Body of pancreas (tissue), 4 donors: ENCODE results near the gene GAB2. TPM values are rescaled to one million over a fixed set of nuclear protein-coding genes. Genes with fewer than 3 reads are reported as not detected.

Source experiments
- ATAC-seq: fragments of 150-250 bp; one replicate; pipeline ENCODE4 v1.9.1; 2016
- DNase-seq, 4 donors: peaks; one replicate each; pipeline ENCODE4 v3.0.0-alpha.2; 2019
- H3K27ac ChIP-seq, 4 donors: fragments of 200-600 bp; sonication (generic); 1 replicate in 3 of 4; 2 replicates in 1 of 4; pipeline versions ENCODE4 v1.5.1 to v1.6.1; 2016 to 2019; ENCODE audit warnings: mild to moderate bottlenecking in 1 of 4, mixed read lengths in 1 of 4, moderate library complexity in 1 of 4
- H3K27me3 ChIP-seq, 2 donors: fragments of 200-600 bp; sonication (generic); one replicate each; pipeline ENCODE4 v1.6.0; 2016; ENCODE audit warnings: mild to moderate bottlenecking in 1 of 2
- H3K36me3 ChIP-seq, 2 donors: fragments of 200-600 bp; sonication (generic); replicated peaks in 1 of 2; 2 replicates each; pipeline ENCODE4 v1.5.1; 2016; ENCODE audit warnings: low read depth in 2 of 2; ENCODE audit not compliant: insufficient read depth in 1 of 2
- H3K4me1 ChIP-seq: fragments of 200-600 bp; sonication (generic); one replicate; pipeline ENCODE4 v1.6.0; 2016
- H3K4me3 ChIP-seq, 2 donors: fragments of 200-600 bp; sonication (generic); 1 replicate in 1 of 2; 2 replicates in 1 of 2; pipeline ENCODE4 v1.5.1; 2016 to 2019
- H3K9me3 ChIP-seq, 3 donors: fragments of 200-600 bp; sonication (generic); 1 replicate in 2 of 3; 2 replicates in 1 of 3; pipeline ENCODE4 v1.5.1; 2016
- POLR2A ChIP-seq, 3 donors: fragments of 450-650 bp; IDR thresholded peaks; one replicate each; pipeline ENCODE4 v1.6.1; 2016; ENCODE audit warnings: antibody characterized with exemption in 3 of 3, mild to moderate bottlenecking in 2 of 3
- WGBS, 2 donors: methylation state at CpG; one replicate each; pipeline ENCODE4 v1.1.5; 2017; 5-methylcytosine and 5-hydroxymethylcytosine counted together
- intact Hi-C: fragments of 100-400 bp; cut with DNase I; formaldehyde crosslinking; loops from one replicate; pipeline ENCODE4 v1.15.1; 2023
- total RNA-seq, 2 donors: library from RNA; depleted of rRNA; stranded (reverse); fragments of >200 nt; gene quantifications; one replicate each; pipeline ENCODE4 v1.1.0, GENCODE V29; 2016
- TF ChIP-seq, protein P1 (sequence below), 7 experiments: fragments of 450-650 bp in 4 of 7; fragments of 200-600 bp in 3 of 7; sonication (generic) in 3 of 7; IDR thresholded peaks; one replicate each; pipeline ENCODE4 v1.5.1; 2016 to 2019; ENCODE audit warnings: antibody characterized with exemption in 7 of 7

GAB2 gene
- total RNA-seq, 2 donors from 2014 or later, result 6.9 to 16.9 TPM

DNA sequence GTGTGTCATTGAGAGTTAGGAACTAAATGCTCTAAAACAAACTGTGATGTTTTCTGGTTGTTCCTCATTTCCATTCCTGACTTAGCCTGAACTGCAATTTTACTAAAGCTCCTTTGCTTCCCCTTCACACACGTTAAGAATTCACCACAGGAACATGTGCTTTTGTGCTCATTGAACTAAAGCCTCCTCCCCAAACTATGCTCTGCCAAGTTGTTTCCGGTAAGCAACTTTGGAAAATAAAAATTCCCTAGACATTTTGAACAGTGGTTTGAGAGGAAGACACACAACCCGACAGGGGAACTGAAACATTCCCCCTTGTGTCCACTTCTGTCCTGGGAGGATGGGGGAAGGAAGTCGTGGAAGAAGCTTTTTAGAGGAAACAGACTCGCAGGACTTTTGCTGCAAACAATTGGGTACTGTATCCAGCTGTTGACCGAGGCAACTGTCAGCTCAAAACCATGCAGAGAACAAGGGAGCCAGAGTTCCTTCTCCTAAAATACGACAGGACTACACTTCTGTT lies 66.9 kb downstream of the GAB2 start:
- TF ChIP-seq, protein P1, sequence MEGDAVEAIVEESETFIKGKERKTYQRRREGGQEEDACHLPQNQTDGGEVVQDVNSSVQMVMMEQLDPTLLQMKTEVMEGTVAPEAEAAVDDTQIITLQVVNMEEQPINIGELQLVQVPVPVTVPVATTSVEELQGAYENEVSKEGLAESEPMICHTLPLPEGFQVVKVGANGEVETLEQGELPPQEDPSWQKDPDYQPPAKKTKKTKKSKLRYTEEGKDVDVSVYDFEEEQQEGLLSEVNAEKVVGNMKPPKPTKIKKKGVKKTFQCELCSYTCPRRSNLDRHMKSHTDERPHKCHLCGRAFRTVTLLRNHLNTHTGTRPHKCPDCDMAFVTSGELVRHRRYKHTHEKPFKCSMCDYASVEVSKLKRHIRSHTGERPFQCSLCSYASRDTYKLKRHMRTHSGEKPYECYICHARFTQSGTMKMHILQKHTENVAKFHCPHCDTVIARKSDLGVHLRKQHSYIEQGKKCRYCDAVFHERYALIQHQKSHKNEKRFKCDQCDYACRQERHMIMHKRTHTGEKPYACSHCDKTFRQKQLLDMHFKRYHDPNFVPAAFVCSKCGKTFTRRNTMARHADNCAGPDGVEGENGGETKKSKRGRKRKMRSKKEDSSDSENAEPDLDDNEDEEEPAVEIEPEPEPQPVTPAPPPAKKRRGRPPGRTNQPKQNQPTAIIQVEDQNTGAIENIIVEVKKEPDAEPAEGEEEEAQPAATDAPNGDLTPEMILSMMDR (IDR thresholded peaks at IDR 0.05), result no peak
- no peak for TF ChIP-seq POLR2A (IDR thresholded peaks at IDR 0.05)
- WGBS, 2 donors, result 46% methylated on average over 7 of the region's 7 CpGs
- Histone ChIP-seq H3K4me3 (no peak overlapping the region), H3K27ac (peak overlapping the region in 3 of 4 donors; percentile 4 to 70 (median 36)), H3K9me3 (no peaks in the 10 kb centered on the region), H3K36me3 (no peaks in the 10 kb centered on the region), H3K27me3 (no peaks in the 10 kb centered on the region), H3K4me1 (peaks cover 6% of the 10 kb centered on the region)
- ATAC-seq, result no peak
- DNase-seq, result peak in 1 of 4 donors; percentile 38
- intact Hi-C loops, result no loop called here

DNA sequence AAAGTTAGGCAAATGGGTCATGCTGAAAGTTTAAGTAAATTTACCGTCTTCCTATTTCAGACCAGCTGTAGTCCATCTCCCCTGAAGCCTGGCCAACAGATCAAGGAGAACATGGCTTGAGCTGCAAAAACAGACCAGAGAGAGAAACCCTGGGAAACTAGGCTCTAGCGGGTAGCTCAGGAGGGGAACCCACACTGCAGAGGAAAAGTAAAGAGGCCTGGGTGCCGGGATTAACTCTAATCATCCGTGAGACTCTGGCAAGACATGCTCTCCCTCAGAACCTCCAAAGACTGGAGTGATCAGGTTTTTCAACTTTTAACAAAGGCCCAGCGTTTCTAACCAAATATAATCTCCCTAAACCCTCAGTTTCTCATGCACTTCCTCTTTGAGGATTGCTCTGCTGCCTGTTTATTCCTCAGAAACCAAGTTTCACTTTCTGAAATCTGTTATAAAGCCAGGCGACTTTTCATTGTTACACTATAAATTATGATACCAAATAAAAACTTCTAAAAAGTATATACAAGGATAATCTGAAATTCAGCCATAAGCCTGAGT lies 67.5 kb downstream of the GAB2 start:
- Histone ChIP-seq H3K4me1 (peaks cover 6% of the 10 kb centered on the region), H3K4me3 (no peak overlapping the region), H3K27me3 (no peaks in the 10 kb centered on the region), H3K9me3 (no peaks in the 10 kb centered on the region), H3K36me3 (no peaks in the 10 kb centered on the region), H3K27ac (peak overlapping the region in 3 of 4 donors; percentile 8 to 70 (median 36))
- WGBS, 2 donors, result 29 to 44% methylated on average over 6 of the region's 6 CpGs
- ATAC-seq (peak; percentile 24), DNase-seq (no peak)
- TF ChIP-seq, protein P1 (IDR thresholded peaks at IDR 0.05), result no peak
- TF ChIP-seq POLR2A (IDR thresholded peaks at IDR 0.05), result no peak
- intact Hi-C loops, result no loop called here

DNA sequence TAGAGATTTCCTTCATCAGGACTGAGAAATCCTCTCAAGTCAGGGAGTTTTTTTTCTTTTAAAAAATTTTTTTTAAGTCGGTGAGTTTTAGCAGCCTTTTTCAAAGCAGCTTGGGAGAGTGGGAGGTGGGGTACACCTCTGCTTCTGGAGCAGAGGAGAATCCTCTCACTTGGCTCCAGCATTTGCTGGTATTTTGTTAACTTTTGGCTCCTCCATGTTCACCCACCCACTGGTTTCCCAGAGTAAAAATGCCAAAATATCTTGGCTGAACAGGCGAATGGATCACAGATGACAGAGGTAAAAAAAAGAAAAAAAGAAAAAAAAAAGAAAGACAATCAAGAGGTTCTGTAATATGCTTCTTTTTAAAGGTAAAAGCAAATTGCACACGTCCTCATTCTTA lies 68.0 kb downstream of the GAB2 start:
- Histone ChIP-seq H3K36me3 (no peaks in the 10 kb centered on the region), H3K4me1 (peaks cover 6% of the 10 kb centered on the region), H3K27me3 (no peaks in the 10 kb centered on the region), H3K9me3 (no peaks in the 10 kb centered on the region), H3K4me3 (no peak overlapping the region), H3K27ac (peak overlapping the region in 2 of 4 donors; percentile 8 to 70)
- TF ChIP-seq, protein P1 (IDR thresholded peaks at IDR 0.05), result no peak
- no peak for TF ChIP-seq POLR2A (IDR thresholded peaks at IDR 0.05)
- ATAC-seq (no peak), DNase-seq (no peak)
- intact Hi-C loops, result no loop called here
- WGBS, 2 donors, result 52 to 75% methylated on average over 3 of the region's 3 CpGs

DNA sequence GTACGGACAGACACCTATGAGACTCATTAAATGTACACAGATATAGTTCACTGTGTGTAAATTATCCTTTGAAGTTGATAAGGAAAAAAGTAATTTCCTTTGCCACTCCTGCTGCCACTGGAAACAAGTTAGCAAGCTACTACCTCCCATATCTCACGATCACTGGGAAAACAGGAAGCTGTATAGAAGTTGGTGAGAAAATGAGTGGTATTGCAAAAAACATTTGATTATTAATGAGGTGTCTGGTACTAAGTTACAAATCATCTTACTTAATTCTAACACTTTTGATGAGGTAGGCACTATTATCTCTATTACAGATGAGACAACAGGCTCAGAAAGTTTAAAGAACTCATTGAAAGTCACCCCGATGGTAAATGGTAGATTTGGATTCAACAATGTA lies 68.5 kb downstream of the GAB2 start:
- intact Hi-C loops, result no loop called here
- Histone ChIP-seq H3K27me3 (no peaks in the 10 kb centered on the region), H3K4me3 (no peak overlapping the region), H3K9me3 (no peaks in the 10 kb centered on the region), H3K4me1 (peaks cover 6% of the 10 kb centered on the region), H3K27ac (peak overlapping the region in 1 of 4 donors; percentile 70), H3K36me3 (no peaks in the 10 kb centered on the region)
- ATAC-seq (no peak), DNase-seq (no peak)
- 60 to 78% methylated on average over 3 of the region's 3 CpGs for WGBS, 2 donors
- no peak for TF ChIP-seq POLR2A (IDR thresholded peaks at IDR 0.05)
- TF ChIP-seq, protein P1 (IDR thresholded peaks at IDR 0.05), result no peak

DNA sequence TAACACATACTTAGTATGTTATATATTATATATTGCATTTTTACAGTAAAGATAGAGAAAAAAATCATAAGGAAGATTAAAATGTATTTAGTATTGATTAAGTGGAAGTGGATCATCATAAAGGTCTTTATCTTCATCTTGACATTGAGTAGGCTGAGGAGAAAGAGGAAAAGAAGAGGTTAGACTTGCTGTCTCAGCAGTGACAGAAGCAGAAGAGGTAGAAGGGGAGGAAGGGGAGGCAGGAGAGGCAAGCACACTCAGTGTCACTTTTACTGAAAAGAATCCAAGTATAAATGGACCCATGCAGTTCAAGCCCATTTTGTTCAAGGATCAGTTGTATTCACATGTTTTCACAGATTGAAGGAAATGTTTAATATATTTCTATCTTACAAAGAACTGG lies 69.7 kb downstream of the GAB2 start:
- peaks cover 6% of the 10 kb centered on the region for H3K4me1 ChIP-seq
- DNase-seq (no peak), ATAC-seq (no peak)
- H3K36me3 ChIP-seq, result no peaks in the 10 kb centered on the region
- H3K27ac ChIP-seq, result no peak overlapping the region
- intact Hi-C loops, result no loop called here
- no peaks in the 10 kb centered on the region for H3K9me3 ChIP-seq
- no peak for TF ChIP-seq POLR2A (IDR thresholded peaks at IDR 0.05)
- no peaks in the 10 kb centered on the region for H3K27me3 ChIP-seq
- no peak overlapping the region for H3K4me3 ChIP-seq
